ENCODE measurements around the gene GRB2. TPM values are rescaled to one million over a fixed set of nuclear protein-coding genes. Genes with fewer than 3 reads are reported as not detected.
"Not testable (repeated sequence)": the region's sequence is repeated elsewhere in the genome, so short reads cannot be mapped to it uniquely, and the experiment has no call there.

The GRB2 gene
- total and polyA plus RNA-seq, 4 donors = 36.6 to 106 (median 67.5) TPM

- 0 to 1% methylated on average over 65 of the region's 65 CpGs for WGBS, 2 donors
- Histone ChIP-seq H3K4me1 (ENCODE audit: control insufficient read depth in 1 of 2, insufficient read depth in 2 of 2, low read length in 2 of 2) (no peaks in the 10 kb centered on the region), H3K36me3 (ENCODE audit: control insufficient read depth in 1 of 2, insufficient read depth in 2 of 2, low read length in 1 of 2) (no peaks in the 10 kb centered on the region), H3K27ac (ENCODE audit: low read depth in 1 of 2, low read length in 2 of 2) (peak within 1 kb of the TSS; percentile 26 to 62), H3K9me3 (ENCODE audit: control insufficient read depth, low read length) (no peaks in the 10 kb centered on the region), H3K27me3 (ENCODE audit: control insufficient read depth in 1 of 2, insufficient read depth in 2 of 2, low read length in 1 of 2) (no peaks in the 10 kb centered on the region), H3K4me3 (ENCODE audit: low read length in 2 of 2) (peak within 1 kb of the TSS; percentile 49 to 51)
- DNase-seq (peak; percentile 99), ATAC-seq (ENCODE audit: low FRiP score) (peak; percentile 99)
- intact Hi-C loops (cut with DNase I) = no loop called here
Measured at GRCh38 chr17:75289115-75289831, 116.2 kb downstream of the GRB2 start, which contains the start of gene SLC25A19. Gene SLC25A19, minus strand, starts transcription at chr17:75289433. Its CDS starts 2,669 bp downstream, at chr17:75286764.

- no peaks in the 10 kb centered on the region for H3K9me3 ChIP-seq (ENCODE audit: control insufficient read depth, low read length)
- H3K27ac ChIP-seq (ENCODE audit: low read depth in 1 of 2, low read length in 2 of 2) = peak overlapping the region in 1 of 2 donors; percentile 2
- ATAC-seq (ENCODE audit: low FRiP score) = no peak
- H3K4me1 ChIP-seq (ENCODE audit: control insufficient read depth in 1 of 2, insufficient read depth in 2 of 2, low read length in 2 of 2) = no peaks in the 10 kb centered on the region
- no peaks in the 10 kb centered on the region for H3K27me3 ChIP-seq (ENCODE audit: control insufficient read depth in 1 of 2, insufficient read depth in 2 of 2, low read length in 1 of 2)
- intact Hi-C loops (cut with DNase I) = no loop called here
- DNase-seq = peak in 1 of 2 donors; percentile 68
- H3K4me3 ChIP-seq (ENCODE audit: low read length in 2 of 2) = peak overlapping the region; percentile 22 to 49
- WGBS, 2 donors = 0 to 2% methylated on average over 14 of the region's 14 CpGs
- H3K36me3 ChIP-seq (ENCODE audit: control insufficient read depth in 1 of 2, insufficient read depth in 2 of 2, low read length in 1 of 2) = no peaks in the 10 kb centered on the region
Measured at GRCh38 chr17:75288770-75289114, 116.7 kb downstream of the GRB2 start.

GRCh38 chr17:75288359-75288758 lies 117.1 kb downstream of the GRB2 start:
- Histone ChIP-seq H3K9me3 (ENCODE audit: control insufficient read depth, low read length) (no peaks in the 10 kb centered on the region), H3K36me3 (ENCODE audit: control insufficient read depth in 1 of 2, insufficient read depth in 2 of 2, low read length in 1 of 2) (no peaks in the 10 kb centered on the region), H3K4me3 (ENCODE audit: low read length in 2 of 2) (no peak overlapping the region), H3K27ac (ENCODE audit: low read depth in 1 of 2, low read length in 2 of 2) (no peak overlapping the region), H3K4me1 (ENCODE audit: control insufficient read depth in 1 of 2, insufficient read depth in 2 of 2, low read length in 2 of 2) (no peaks in the 10 kb centered on the region), H3K27me3 (ENCODE audit: control insufficient read depth in 1 of 2, insufficient read depth in 2 of 2, low read length in 1 of 2) (no peaks in the 10 kb centered on the region)
- 24 to 29% methylated on average over 2 of the region's 2 CpGs for WGBS, 2 donors
- no peak for DNase-seq
- intact Hi-C loops (cut with DNase I) = no loop called here
- no peak for ATAC-seq (ENCODE audit: low FRiP score)

- Histone ChIP-seq H3K27me3 (ENCODE audit: control insufficient read depth in 1 of 2, insufficient read depth in 2 of 2, low read length in 1 of 2) (no peaks in the 10 kb centered on the region), H3K36me3 (ENCODE audit: control insufficient read depth in 1 of 2, insufficient read depth in 2 of 2, low read length in 1 of 2) (no peaks in the 10 kb centered on the region), H3K27ac (ENCODE audit: low read depth in 1 of 2, low read length in 2 of 2) (no peak overlapping the region), H3K4me3 (ENCODE audit: low read length in 2 of 2) (no peak overlapping the region), H3K4me1 (ENCODE audit: control insufficient read depth in 1 of 2, insufficient read depth in 2 of 2, low read length in 2 of 2) (no peaks in the 10 kb centered on the region), H3K9me3 (ENCODE audit: control insufficient read depth, low read length) (no peaks in the 10 kb centered on the region)
- 86 to 88% methylated on average over 9 of the region's 9 CpGs for WGBS, 2 donors
- intact Hi-C loops (cut with DNase I) = no loop called here
- ATAC-seq (ENCODE audit: low FRiP score) = no peak
- DNase-seq = no peak
Measured at GRCh38 chr17:75287221-75287620, 118.3 kb downstream of the GRB2 start.

GRCh38 chr17:75285123-75285522 lies 120.4 kb downstream of the GRB2 start:
- Histone ChIP-seq H3K27me3 (ENCODE audit: control insufficient read depth in 1 of 2, insufficient read depth in 2 of 2, low read length in 1 of 2) (no peaks in the 10 kb centered on the region), H3K4me1 (ENCODE audit: control insufficient read depth in 1 of 2, insufficient read depth in 2 of 2, low read length in 2 of 2) (no peaks in the 10 kb centered on the region), H3K36me3 (ENCODE audit: control insufficient read depth in 1 of 2, insufficient read depth in 2 of 2, low read length in 1 of 2) (no peaks in the 10 kb centered on the region), H3K9me3 (ENCODE audit: control insufficient read depth, low read length) (no peaks in the 10 kb centered on the region), H3K27ac (ENCODE audit: low read depth in 1 of 2, low read length in 2 of 2) (no peak overlapping the region), H3K4me3 (ENCODE audit: low read length in 2 of 2) (no peak overlapping the region)
- ATAC-seq (ENCODE audit: low FRiP score) (no peak), DNase-seq (no peak)
- WGBS, 2 donors = 84 to 86% methylated on average over 6 of the region's 6 CpGs
- intact Hi-C loops (cut with DNase I) = no loop called here

- 96 to 99% methylated on average over 4 of the region's 4 CpGs for WGBS, 2 donors
- H3K4me3 ChIP-seq (ENCODE audit: low read length in 2 of 2); intact Hi-C loops (cut with DNase I); H3K36me3 ChIP-seq (ENCODE audit: control insufficient read depth in 1 of 2, insufficient read depth in 2 of 2, low read length in 1 of 2); H3K27ac ChIP-seq (ENCODE audit: low read depth in 1 of 2, low read length in 2 of 2); H3K4me1 ChIP-seq (ENCODE audit: control insufficient read depth in 1 of 2, insufficient read depth in 2 of 2, low read length in 2 of 2); DNase-seq; H3K27me3 ChIP-seq (ENCODE audit: control insufficient read depth in 1 of 2, insufficient read depth in 2 of 2, low read length in 1 of 2); H3K9me3 ChIP-seq (ENCODE audit: control insufficient read depth, low read length); ATAC-seq (ENCODE audit: low FRiP score): not testable (repeated sequence)
Measured at GRCh38 chr17:75280189-75280588, 125.3 kb downstream of the GRB2 start.

- 88 to 95% methylated on average over 6 of the region's 6 CpGs for WGBS, 2 donors
- H3K36me3 ChIP-seq (ENCODE audit: control insufficient read depth in 1 of 2, insufficient read depth in 2 of 2, low read length in 1 of 2) = no peaks in the 10 kb centered on the region
- intact Hi-C loops (cut with DNase I) = no loop called here
Measured at GRCh38 chr17:75277664-75278071, 127.8 kb downstream of the GRB2 start.

GRCh38 chr17:75273977-75274708 lies 131.3 kb downstream of the GRB2 start:
- no peak for ATAC-seq (ENCODE audit: low FRiP score)
- no peak overlapping the region for H3K4me3 ChIP-seq (ENCODE audit: low read length in 2 of 2)
- peaks cover 0 to 3% of the 10 kb centered on the region in 2 donors for H3K4me1 ChIP-seq (ENCODE audit: control insufficient read depth in 1 of 2, insufficient read depth in 2 of 2, low read length in 2 of 2)
- intact Hi-C loops (cut with DNase I) = loop anchor here in 1 of 2 donors (5.0 kb wide), 1 partner anchor 138 kb away; no protein-coding TSS in a partner anchor
- WGBS, 2 donors = 59 to 60% methylated on average over 7 of the region's 7 CpGs
- peak in 1 of 2 donors; percentile 76 for DNase-seq
- no peak overlapping the region for H3K27ac ChIP-seq (ENCODE audit: low read depth in 1 of 2, low read length in 2 of 2)
- H3K9me3 ChIP-seq (ENCODE audit: control insufficient read depth, low read length) = no peaks in the 10 kb centered on the region
- no peaks in the 10 kb centered on the region for H3K27me3 ChIP-seq (ENCODE audit: control insufficient read depth in 1 of 2, insufficient read depth in 2 of 2, low read length in 1 of 2)
- no peaks in the 10 kb centered on the region for H3K36me3 ChIP-seq (ENCODE audit: control insufficient read depth in 1 of 2, insufficient read depth in 2 of 2, low read length in 1 of 2)

More at GRCh38 chr17:75277664-75278071, 127.8 kb downstream of the GRB2 start:
- Histone ChIP-seq H3K4me1 (ENCODE audit: control insufficient read depth in 1 of 2, insufficient read depth in 2 of 2, low read length in 2 of 2) (no peaks in the 10 kb centered on the region), H3K4me3 (ENCODE audit: low read length in 2 of 2) (no peak overlapping the region), H3K27me3 (ENCODE audit: control insufficient read depth in 1 of 2, insufficient read depth in 2 of 2, low read length in 1 of 2) (no peaks in the 10 kb centered on the region), H3K27ac (ENCODE audit: low read depth in 1 of 2, low read length in 2 of 2) (no peak overlapping the region), H3K9me3 (ENCODE audit: control insufficient read depth, low read length) (no peaks in the 10 kb centered on the region)
- no peak for ATAC-seq (ENCODE audit: low FRiP score)
- DNase-seq = no peak

GRCh38 chr17:75272848-75273184 lies 132.7 kb downstream of the GRB2 start:
- Histone ChIP-seq H3K9me3 (ENCODE audit: control insufficient read depth, low read length) (no peaks in the 10 kb centered on the region), H3K4me1 (ENCODE audit: control insufficient read depth in 1 of 2, insufficient read depth in 2 of 2, low read length in 2 of 2) (peaks cover 0 to 3% of the 10 kb centered on the region in 2 donors), H3K27me3 (ENCODE audit: control insufficient read depth in 1 of 2, insufficient read depth in 2 of 2, low read length in 1 of 2) (no peaks in the 10 kb centered on the region), H3K27ac (ENCODE audit: low read depth in 1 of 2, low read length in 2 of 2) (no peak overlapping the region), H3K36me3 (ENCODE audit: control insufficient read depth in 1 of 2, insufficient read depth in 2 of 2, low read length in 1 of 2) (no peaks in the 10 kb centered on the region), H3K4me3 (ENCODE audit: low read length in 2 of 2) (no peak overlapping the region)
- ATAC-seq (ENCODE audit: low FRiP score) (no peak), DNase-seq (no peak)
- intact Hi-C loops (cut with DNase I) = loop anchor here in 1 of 2 donors (5.0 kb wide), 1 partner anchor 139 kb away; no protein-coding TSS in a partner anchor
- WGBS, 2 donors = 17% methylated on average over 3 of the region's 3 CpGs
